OCI-LY1 (cell line): ENCODE measurements around the gene PCNX1.

ENCODE experiments used
- H2AFZ ChIP-seq: fragments of 200-600 bp; sonication (generic), shearing (Covaris generic); 2 replicates; pipeline ENCODE4 v1.6.0; 2014; ENCODE audit warnings: antibody characterized with exemption, mild to moderate bottlenecking, low read length
- H3F3A ChIP-seq: fragments of 200-600 bp; sonication (generic), shearing (Covaris generic); 2 replicates; pipeline ENCODE4 v1.6.0; 2014; ENCODE audit warnings: mild to moderate bottlenecking, antibody characterized with exemption, low read length, moderate library complexity; ENCODE audit not compliant: insufficient read depth
- H3K27ac ChIP-seq: fragments of 200-600 bp; sonication (generic); 2 replicates; pipeline ENCODE4 v1.5.1; 2014; ENCODE audit warnings: low read length, mixed run types, mild to moderate bottlenecking, low read depth; ENCODE audit not compliant: poor library complexity, severe bottlenecking
- H3K27me3 ChIP-seq: fragments of 200-600 bp; sonication (generic); 2 replicates; pipeline ENCODE4 v1.6.0; 2014; ENCODE audit warnings: antibody characterized with exemption, mild to moderate bottlenecking, low read length, moderate library complexity; ENCODE audit not compliant: insufficient read depth
- H3K36me3 ChIP-seq: fragments of 200-600 bp; sonication (generic); 2 replicates; pipeline ENCODE4 v1.6.1; 2014; ENCODE audit warnings: mild to moderate bottlenecking, antibody characterized with exemption, low read length, moderate library complexity, mixed read lengths; ENCODE audit not compliant: insufficient read depth
- H3K4me1 ChIP-seq: fragments of 200-600 bp; sonication (generic); 2 replicates; pipeline ENCODE4 v1.5.1; 2014; ENCODE audit warnings: mild to moderate bottlenecking, low read length, moderate library complexity; ENCODE audit not compliant: insufficient read depth, severe bottlenecking
- H3K4me2 ChIP-seq: fragments of 200-600 bp; sonication (generic), shearing (Covaris generic); 2 replicates; pipeline ENCODE4 v1.6.1; 2014; ENCODE audit warnings: low read length
- H3K4me3 ChIP-seq: fragments of 200-600 bp; sonication (generic); 2 replicates; pipeline ENCODE4 v1.5.1; 2014; ENCODE audit warnings: low read length, low read depth, mild to moderate bottlenecking, mixed read lengths; ENCODE audit not compliant: poor library complexity, severe bottlenecking
- H3K79me2 ChIP-seq: fragments of 200-600 bp; shearing (Covaris generic); 2 replicates; pipeline ENCODE4 v1.6.1; 2016; ENCODE audit warnings: mixed run types, low read length, mixed read lengths; ENCODE audit not compliant: insufficient read depth
- H3K9ac ChIP-seq: fragments of 200-600 bp; sonication (generic), shearing (Covaris generic); 2 replicates; pipeline ENCODE4 v1.6.1; 2014; ENCODE audit warnings: mild to moderate bottlenecking, low read length, mixed read lengths
- H3K9me2 ChIP-seq: fragments of 200-600 bp; sonication (generic), shearing (Covaris generic); 2 replicates; pipeline ENCODE4 v1.6.1; 2014; ENCODE audit warnings: low read depth, mild to moderate bottlenecking, low read length, mixed read lengths
- H3K9me3 ChIP-seq: fragments of 200-600 bp; shearing (Covaris generic); 2 replicates; pipeline ENCODE4 v1.6.1; 2014; ENCODE audit warnings: low read length, mixed read lengths
- H4K20me1 ChIP-seq: fragments of 200-600 bp; sonication (generic), shearing (Covaris generic); 2 replicates; pipeline ENCODE4 v1.6.0; 2016; ENCODE audit warnings: mild to moderate bottlenecking, low read length; ENCODE audit not compliant: insufficient read depth
- EZH2 ChIP-seq: fragments of 200-600 bp; sonication (generic), shearing (Covaris generic); IDR thresholded peaks from 2 replicates; pipeline ENCODE4 v1.8.0; 2017; ENCODE audit warnings: borderline replicate concordance, mixed run types, mild to moderate bottlenecking, antibody characterized with exemption, low read length, moderate library complexity, mixed read lengths
- TF ChIP-seq, protein P1 (sequence below): fragments of 200-600 bp; sonication (generic), shearing (Covaris generic); IDR thresholded peaks from 2 replicates; pipeline ENCODE4 v1.5.1; 2017; ENCODE audit warnings: mild to moderate bottlenecking, antibody characterized with exemption, low read length, moderate library complexity, mixed read lengths

PCNX1 gene

DNA sequence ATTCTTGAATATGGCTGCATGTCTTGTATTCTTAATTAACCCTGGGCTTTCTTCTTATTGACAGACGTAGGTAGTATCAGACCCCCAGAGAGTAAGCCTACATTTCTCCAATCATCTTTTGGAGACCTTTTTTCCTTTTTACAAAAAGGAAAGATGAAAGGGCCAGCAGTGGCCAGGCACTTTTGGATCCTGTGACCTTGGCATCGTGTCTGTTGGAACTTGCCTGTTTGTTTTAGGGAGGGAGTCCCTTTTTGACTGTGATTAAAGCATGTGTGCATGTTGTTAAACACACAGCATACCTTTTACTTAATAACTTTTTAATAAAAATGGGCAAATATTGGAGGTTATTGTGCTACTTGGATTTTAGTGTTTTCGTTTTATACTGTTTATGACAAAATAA lies 57.2 kb downstream of the PCNX1 start:
- Histone ChIP-seq H3K9ac (no peak overlapping the region), H3K4me1 (no peaks in the 10 kb centered on the region), H3K4me3 (no peak overlapping the region), H3K9me3 (no peaks in the 10 kb centered on the region), H3K9me2 (no peaks in the 10 kb centered on the region), H3K79me2 (no peaks in the 10 kb centered on the region), H3K27me3 (no peaks in the 10 kb centered on the region), H3K4me2 (no peak overlapping the region), H3F3A (no peaks in the 10 kb centered on the region), H3K36me3 (peaks cover 19% of the 10 kb centered on the region; the same call in 1 of the 2 replicates), H3K27ac (no peak overlapping the region), H4K20me1 (no peaks in the 10 kb centered on the region), H2AFZ (no peak overlapping the region)
- TF ChIP-seq, protein P1, sequence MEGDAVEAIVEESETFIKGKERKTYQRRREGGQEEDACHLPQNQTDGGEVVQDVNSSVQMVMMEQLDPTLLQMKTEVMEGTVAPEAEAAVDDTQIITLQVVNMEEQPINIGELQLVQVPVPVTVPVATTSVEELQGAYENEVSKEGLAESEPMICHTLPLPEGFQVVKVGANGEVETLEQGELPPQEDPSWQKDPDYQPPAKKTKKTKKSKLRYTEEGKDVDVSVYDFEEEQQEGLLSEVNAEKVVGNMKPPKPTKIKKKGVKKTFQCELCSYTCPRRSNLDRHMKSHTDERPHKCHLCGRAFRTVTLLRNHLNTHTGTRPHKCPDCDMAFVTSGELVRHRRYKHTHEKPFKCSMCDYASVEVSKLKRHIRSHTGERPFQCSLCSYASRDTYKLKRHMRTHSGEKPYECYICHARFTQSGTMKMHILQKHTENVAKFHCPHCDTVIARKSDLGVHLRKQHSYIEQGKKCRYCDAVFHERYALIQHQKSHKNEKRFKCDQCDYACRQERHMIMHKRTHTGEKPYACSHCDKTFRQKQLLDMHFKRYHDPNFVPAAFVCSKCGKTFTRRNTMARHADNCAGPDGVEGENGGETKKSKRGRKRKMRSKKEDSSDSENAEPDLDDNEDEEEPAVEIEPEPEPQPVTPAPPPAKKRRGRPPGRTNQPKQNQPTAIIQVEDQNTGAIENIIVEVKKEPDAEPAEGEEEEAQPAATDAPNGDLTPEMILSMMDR = no peak
- no peak for TF ChIP-seq EZH2

DNA sequence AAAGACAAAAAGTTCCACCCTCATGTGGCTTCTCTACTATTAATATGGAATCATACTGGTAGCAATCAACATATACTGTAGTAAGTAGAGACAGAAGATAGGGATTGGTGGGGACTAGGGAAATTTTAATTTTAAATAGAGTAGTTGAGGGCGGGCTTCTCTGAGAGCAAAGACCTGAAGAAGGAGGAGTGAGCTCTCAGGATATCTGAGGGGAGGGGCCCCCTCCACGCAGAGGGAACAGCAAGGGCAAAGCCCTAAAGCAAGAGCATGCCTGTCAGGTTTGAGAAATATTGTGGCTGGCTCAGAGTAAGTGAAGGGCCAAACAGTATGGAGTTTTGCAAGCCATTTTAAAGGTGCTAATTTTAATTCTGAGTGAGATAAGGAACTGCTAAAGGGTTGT lies 64.3 kb downstream of the PCNX1 start:
- Histone ChIP-seq H2AFZ (no peak overlapping the region), H3K27ac (no peak overlapping the region), H3K4me2 (no peak overlapping the region), H3K36me3 (no peaks in the 10 kb centered on the region), H3K4me3 (no peak overlapping the region), H3K9ac (no peak overlapping the region), H3K9me2 (no peaks in the 10 kb centered on the region), H3F3A (no peaks in the 10 kb centered on the region), H3K27me3 (no peaks in the 10 kb centered on the region), H3K4me1 (no peaks in the 10 kb centered on the region), H4K20me1 (no peaks in the 10 kb centered on the region), H3K79me2 (no peaks in the 10 kb centered on the region), H3K9me3 (no peaks in the 10 kb centered on the region)
- TF ChIP-seq, protein P1 = no peak
- no peak for TF ChIP-seq EZH2

DNA sequence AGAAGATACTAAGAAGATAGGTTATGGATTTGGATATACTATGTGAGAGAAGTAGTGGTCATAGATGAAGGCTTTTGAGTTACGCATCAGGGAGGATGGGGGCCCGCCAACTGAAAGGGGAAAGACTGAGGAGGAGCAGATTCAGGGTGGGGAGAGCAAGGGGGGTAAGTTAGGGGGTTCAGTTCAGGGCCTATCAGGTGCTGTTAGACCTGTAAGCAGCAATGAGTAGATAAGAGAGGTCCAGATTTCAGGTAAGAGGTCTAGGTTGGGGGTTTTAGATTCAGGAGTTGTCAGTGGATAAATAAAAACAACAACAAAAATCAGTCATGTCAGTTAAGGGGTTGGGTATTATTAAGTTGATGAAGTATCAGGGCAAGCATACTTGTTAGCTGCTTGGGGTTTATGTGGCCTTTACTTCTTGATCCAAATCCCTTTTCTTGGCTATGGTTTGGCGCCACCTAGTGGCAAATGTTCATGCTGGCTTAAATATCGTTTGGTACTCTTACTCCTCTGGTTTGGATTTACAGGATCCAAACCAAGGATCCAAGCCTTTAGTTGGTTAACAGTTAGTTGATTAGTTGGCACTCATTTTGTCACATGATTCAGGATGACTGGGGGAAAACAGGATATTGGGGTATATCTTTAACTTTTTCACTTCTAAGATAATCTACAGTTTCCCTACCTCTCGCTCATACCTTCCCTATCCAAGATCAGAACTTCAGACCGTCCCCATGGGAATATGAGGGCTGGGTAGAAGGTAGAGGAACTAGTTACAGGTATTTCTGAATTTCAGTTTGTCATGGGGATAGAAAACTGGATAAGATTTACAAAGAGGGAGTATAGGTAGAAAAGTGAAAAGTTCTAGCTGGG lies 65.1 kb downstream of the PCNX1 start:
- Histone ChIP-seq H3K4me1 (no peaks in the 10 kb centered on the region), H3K36me3 (peaks cover 6% of the 10 kb centered on the region; the same call in 1 of the 2 replicates), H2AFZ (no peak overlapping the region), H3K4me2 (no peak overlapping the region), H3K4me3 (no peak overlapping the region), H3K9me2 (no peaks in the 10 kb centered on the region), H4K20me1 (no peaks in the 10 kb centered on the region), H3K27ac (no peak overlapping the region), H3K27me3 (no peaks in the 10 kb centered on the region), H3K9me3 (no peaks in the 10 kb centered on the region), H3K9ac (no peak overlapping the region), H3F3A (no peaks in the 10 kb centered on the region), H3K79me2 (no peaks in the 10 kb centered on the region)
- no peak for TF ChIP-seq EZH2
- TF ChIP-seq, protein P1 = peak; percentile 88
